Right ventricle myocardium superior (tissue), 1 donor: ENCODE measurements around the gene RBM5. TPM values are rescaled to one million over a fixed set of nuclear protein-coding genes. Genes with fewer than 3 reads are reported as not detected.

Experiments
- ATAC-seq: fragments of 200-7000 bp; cut with Tn5 transposase; one replicate; pipeline ENCODE4 v1.9.1; 2020; ENCODE audit warnings: mild to moderate bottlenecking; ENCODE audit not compliant: poor library complexity
- DNase-seq: peaks from one replicate; pipeline ENCODE4 v3.0.0-alpha.2; 2020
- intact Hi-C: fragments of 100-400 bp; cut with DNase I; formaldehyde crosslinking; loops from one replicate; pipeline ENCODE4 v1.11.2; 2022
- total RNA-seq: library from RNA; stranded (reverse); fragmentation: NEBNext Ultra II Directional; extraction: Animal tissue kit (Norgen Biotek cat#: 25700); gene quantifications from one replicate; pipeline ENCODE4 v1.2.1, GENCODE V29; 2021
- donor health status: DM: no; HTN: yes; CAD: no; lungs with severe emphysema.

Gene RBM5
- total RNA-seq, 1 donor from 2014 or later: 56.7 TPM

DNA sequence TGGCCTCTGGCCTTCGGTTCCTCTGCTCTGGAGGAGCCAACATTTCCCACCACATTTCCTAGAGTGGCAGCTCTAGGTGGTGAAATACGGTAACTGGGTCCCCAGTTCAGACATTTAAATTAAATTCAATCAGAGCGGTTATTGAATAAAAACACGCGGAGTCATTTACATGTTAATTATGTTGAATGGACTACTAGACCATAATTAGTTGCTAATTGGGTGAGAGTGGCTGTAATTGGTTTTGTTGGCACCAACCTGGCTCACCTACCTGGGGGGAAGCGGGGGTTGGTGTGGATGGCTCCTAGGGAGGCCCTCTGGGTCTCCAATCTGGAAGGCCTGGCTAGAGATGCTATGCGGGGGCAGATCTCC lies 79.1 kb downstream of the RBM5 start:
- ATAC-seq: no peak
- intact Hi-C loops: no loop called here

DNA sequence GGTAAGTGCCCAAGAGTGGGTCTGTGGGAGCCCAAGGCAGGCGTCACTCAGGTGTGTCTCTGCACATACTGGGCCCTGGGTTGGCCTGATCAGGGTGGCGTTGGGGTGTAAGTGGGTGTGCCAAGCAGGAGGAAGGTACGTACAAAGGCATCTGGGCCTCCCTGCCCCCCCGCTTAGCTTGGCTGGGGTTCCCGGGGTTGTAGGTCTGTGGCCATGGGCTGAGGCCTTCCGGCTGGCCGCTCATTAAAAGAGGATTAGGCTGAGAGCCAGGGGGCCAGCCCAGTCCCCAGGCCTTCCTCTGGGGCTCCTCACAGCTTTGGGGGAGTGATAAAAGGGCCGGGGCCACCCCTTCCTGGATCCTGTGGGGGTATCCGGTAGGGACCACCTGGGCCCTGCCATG lies 79.7 kb downstream of the RBM5 start:
- DNase-seq: peak; percentile 61
- intact Hi-C loops: no loop called here
- ATAC-seq: no peak

More for the DNA sequence above, 79.1 kb downstream of the RBM5 start:
- no peak for DNase-seq

Other genes with a start within 250 kb of the RBM5 start
- gene TRAIP, start 232.4 kb upstream of the RBM5 start, total RNA-seq: 1.7 TPM
- gene CAMKV, start 219.0 kb upstream of the RBM5 start, total RNA-seq: not detected
- gene MST1R, start 185.0 kb upstream of the RBM5 start, total RNA-seq: 1.5 TPM
- gene MON1A, start 159.1 kb upstream of the RBM5 start, total RNA-seq: 7.8 TPM
- gene RBM6, start 148.8 kb upstream of the RBM5 start, total RNA-seq: 43.0 TPM
- gene SEMA3F, start 66.4 kb downstream of the RBM5 start, total RNA-seq: 10.8 TPM
- gene GNAT1, start 102.7 kb downstream of the RBM5 start, total RNA-seq: not detected
- gene SLC38A3, start 116.4 kb downstream of the RBM5 start, total RNA-seq: 10.6 TPM
- gene GNAI2, start 147.3 kb downstream of the RBM5 start, total RNA-seq: 126 TPM
- 19.9 TPM for gene SEMA3B, start 180.2 kb downstream of the RBM5 start, total RNA-seq
- gene LSMEM2, start 190.2 kb downstream of the RBM5 start, total RNA-seq: 29.6 TPM
- 70.1 TPM for gene IFRD2, start 203.5 kb downstream of the RBM5 start, total RNA-seq
- gene HYAL3, start 210.5 kb downstream of the RBM5 start, total RNA-seq: 1.2 TPM
- gene NAA80, start 210.5 kb downstream of the RBM5 start, total RNA-seq: 6.3 TPM
- 66.5 TPM for gene HYAL1, start 214.7 kb downstream of the RBM5 start, total RNA-seq
- 33.8 TPM for gene HYAL2, start 233.8 kb downstream of the RBM5 start, total RNA-seq
- gene TUSC2, start 239.3 kb downstream of the RBM5 start, total RNA-seq: 28.2 TPM